Astrocyte of the cerebellum (primary cell): Measurements from ENCODE around the gene UCHL3.

Source experiments
- DNase-seq: peaks from one replicate; pipeline ENCODE4 v3.0.0-alpha.2; 2011; ENCODE audit warnings: low read depth
- H3K4me3 ChIP-seq: 2 replicates; pipeline ENCODE4 v1.5.1; 2011; ENCODE audit warnings: mild to moderate bottlenecking, low read depth, low read length, moderate library complexity
- CTCF ChIP-seq: IDR thresholded peaks from 2 replicates; pipeline ENCODE4 v1.5.1; 2012; ENCODE audit warnings: low read length, low read depth, moderate library complexity, mild to moderate bottlenecking; ENCODE audit errors: missing control alignments
- in situ Hi-C: cut with HindIII; loops from 2 replicates; pipeline ENCODE4 v1.10.0; 2017; ENCODE audit warnings: low sequenced_read_pairs

Gene UCHL3

DNA sequence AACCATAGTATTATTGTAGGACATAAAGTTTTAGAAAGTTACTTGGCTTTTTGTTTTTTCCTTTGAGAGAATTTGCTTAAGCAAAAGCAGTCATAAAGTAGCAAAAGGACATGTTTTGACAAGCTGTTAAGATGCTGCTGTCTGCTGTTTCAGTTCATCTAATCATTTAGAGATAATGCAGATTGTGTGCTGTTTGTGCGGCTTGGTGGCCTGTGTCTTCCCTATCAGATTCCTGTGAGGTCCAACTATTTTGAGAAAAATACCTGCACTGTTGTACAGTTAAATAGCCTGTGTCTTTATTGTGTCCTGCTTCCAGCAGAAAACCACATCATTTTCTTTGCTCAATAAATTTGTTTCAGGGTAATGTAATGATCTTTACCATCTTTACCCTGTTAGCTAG is 20.0 kb downstream of the UCHL3 start:
- DNase-seq = no peak
- no peak overlapping the region for H3K4me3 ChIP-seq
- no peak for TF ChIP-seq CTCF
- in situ Hi-C loops = no loop called here

- TF ChIP-seq CTCF = no peak
- H3K4me3 ChIP-seq = no peak overlapping the region
- no peak for DNase-seq
- in situ Hi-C loops = no loop called here
These were observed 29.9 kb downstream of the UCHL3 start for GRCh38 chr13:75579529-75579928.

DNA sequence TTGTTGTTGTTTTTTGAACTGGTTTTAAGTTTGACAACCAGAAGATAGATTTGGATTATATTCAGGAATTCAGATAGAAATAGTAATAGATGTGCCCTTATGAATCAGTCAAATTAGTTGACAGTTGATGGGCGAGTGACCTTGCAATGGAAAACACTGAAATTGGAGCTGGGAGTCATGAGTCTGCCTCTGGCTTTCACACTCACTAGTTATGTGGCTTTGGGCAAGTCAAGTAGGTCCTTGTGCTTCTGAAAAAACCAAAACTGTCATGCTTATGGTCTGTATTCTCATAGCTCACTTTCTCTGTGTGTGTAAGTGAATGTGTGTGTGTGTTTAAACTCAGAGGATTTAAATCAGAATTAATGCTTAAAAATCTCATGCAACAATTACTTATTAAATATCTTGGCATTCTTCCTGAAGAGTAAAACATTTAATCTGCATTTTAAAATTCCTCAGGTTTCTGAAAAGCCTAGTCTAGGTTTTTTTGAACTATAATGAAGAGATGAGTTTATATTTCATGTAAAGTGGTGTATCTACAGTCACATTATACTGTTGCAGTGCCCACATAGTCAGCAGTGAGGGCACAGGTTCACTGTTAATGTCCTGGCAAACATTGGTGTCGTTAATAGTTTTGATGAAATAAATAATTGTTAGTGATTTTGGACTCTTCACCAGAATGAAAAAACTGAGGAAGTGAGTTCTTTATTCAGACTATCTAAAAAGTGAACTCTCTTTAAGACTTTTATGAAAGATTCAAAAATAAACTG is 32.5 kb downstream of the UCHL3 start:
- no peak for TF ChIP-seq CTCF
- H3K4me3 ChIP-seq = no peak overlapping the region
- in situ Hi-C loops = no loop called here
- no peak for DNase-seq

DNA sequence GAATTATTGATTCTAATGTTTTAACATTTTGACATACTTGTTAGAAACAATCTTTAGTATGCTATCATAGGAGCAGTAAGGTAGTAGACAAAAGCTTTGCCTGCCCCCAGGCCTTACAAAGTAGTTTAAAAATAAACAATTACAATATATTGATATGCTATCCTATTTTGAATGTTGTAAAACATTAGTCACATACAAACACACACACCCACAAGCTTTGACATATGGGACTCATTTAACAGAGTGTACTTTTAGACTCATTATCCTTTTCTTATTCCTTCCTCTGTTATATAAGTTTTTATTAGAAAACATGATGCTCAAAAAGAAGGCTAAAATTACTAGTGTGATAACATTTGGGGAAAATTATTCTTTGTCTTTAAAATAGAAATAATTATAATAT is 33.5 kb downstream of the UCHL3 start:
- in situ Hi-C loops = no loop called here
- no peak for TF ChIP-seq CTCF
- H3K4me3 ChIP-seq = no peak overlapping the region
- DNase-seq = no peak

- in situ Hi-C loops = no loop called here
- no peak for DNase-seq
- no peak for TF ChIP-seq CTCF
- no peak overlapping the region for H3K4me3 ChIP-seq
These were observed 35.6 kb downstream of the UCHL3 start for GRCh38 chr13:75585153-75585552.

DNA sequence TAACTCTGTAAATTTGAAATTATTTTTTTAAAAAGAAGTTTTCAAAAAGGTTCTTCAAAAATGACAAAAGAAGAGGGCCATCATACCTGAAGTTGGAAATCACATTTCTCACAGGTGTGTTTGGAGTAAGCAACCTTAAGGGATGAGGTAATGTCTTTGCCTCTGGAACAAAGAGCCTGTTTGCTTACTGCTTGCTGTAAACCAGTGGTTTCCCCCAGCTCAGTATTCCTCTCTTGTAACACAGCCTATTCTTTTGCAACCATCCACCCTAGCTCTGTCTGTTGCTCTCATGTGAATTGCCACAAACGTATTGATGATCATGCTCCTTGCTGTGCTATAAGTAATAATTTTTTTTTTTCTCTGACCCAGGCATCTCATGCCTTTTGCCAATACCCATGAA is 38.1 kb downstream of the UCHL3 start:
- TF ChIP-seq CTCF = no peak
- H3K4me3 ChIP-seq = no peak overlapping the region
- DNase-seq = no peak
- in situ Hi-C loops = no loop called here
